GM23338 (cell line): ENCODE results near the gene ADAMTS8. TPM values are rescaled to one million over a fixed set of nuclear protein-coding genes. Genes with fewer than 3 reads are reported as not detected.

Experiments used
- ATAC-seq: fragments of 200-7000 bp; cut with Tn5 transposase; 3 replicates; pipeline ENCODE4 v1.9.1; 2020
- DNase-seq: peaks from one replicate; pipeline ENCODE4 v3.0.0-alpha.2; 2015; ENCODE audit warnings: low spot score
- H2AFZ ChIP-seq: fragments of 200-600 bp; sonication (generic); 2 replicates; pipeline ENCODE4 v1.8.0; 2016; ENCODE audit warnings: antibody characterized with exemption, mild to moderate bottlenecking, moderate library complexity
- H3F3A ChIP-seq: fragments of 200-600 bp; sonication (generic); replicated peaks from 2 replicates; pipeline ENCODE4 v1.8.0; 2017; ENCODE audit warnings: antibody characterized with exemption, mixed run types, low read depth
- H3K27ac ChIP-seq: fragments of 200-600 bp; sonication (generic); 2 replicates; pipeline ENCODE4 v1.6.1; 2016; ENCODE audit warnings: low read depth
- H3K27me3 ChIP-seq: fragments of 200-600 bp; sonication (generic); 2 replicates; pipeline ENCODE4 v1.8.0; 2016; ENCODE audit warnings: mild to moderate bottlenecking, mixed run types, moderate library complexity; ENCODE audit not compliant: insufficient read depth
- H3K36me3 ChIP-seq: fragments of 200-600 bp; sonication (generic); 2 replicates; pipeline ENCODE4 v1.8.0; 2016; ENCODE audit warnings: mild to moderate bottlenecking; ENCODE audit not compliant: insufficient read depth
- H3K4me1 ChIP-seq: fragments of 200-600 bp; sonication (generic); 2 replicates; pipeline ENCODE4 v1.8.0; 2016; ENCODE audit warnings: mild to moderate bottlenecking, moderate library complexity; ENCODE audit not compliant: insufficient read depth
- H3K4me2 ChIP-seq: fragments of 200-600 bp; sonication (generic); 2 replicates; pipeline ENCODE4 v1.7.1; 2017; ENCODE audit warnings: mixed run types
- H3K4me3 ChIP-seq: fragments of 200-600 bp; sonication (generic); 2 replicates; pipeline ENCODE4 v1.6.1; 2016; ENCODE audit warnings: mixed run types
- H3K79me2 ChIP-seq: fragments of 200-600 bp; sonication (generic); replicated peaks from 2 replicates; pipeline ENCODE4 v1.8.0; 2017; ENCODE audit warnings: mild to moderate bottlenecking; ENCODE audit not compliant: insufficient read depth
- H3K9me2 ChIP-seq: fragments of 200-600 bp; sonication (generic); 2 replicates; pipeline ENCODE4 v1.8.0; 2017; ENCODE audit not compliant: insufficient read depth
- H4K20me1 ChIP-seq: fragments of 200-600 bp; sonication (generic); replicated peaks from 2 replicates; pipeline ENCODE4 v1.8.0; 2017; ENCODE audit warnings: mild to moderate bottlenecking; ENCODE audit not compliant: insufficient read depth
- H3K27ac Mint-ChIP-seq: 2 replicates; pipeline ENCODE4 v1.8.0; 2020; ENCODE audit warnings: inconsistent platforms, mild to moderate bottlenecking, moderate library complexity, mixed read lengths
- H3K27me3 Mint-ChIP-seq: 3 replicates; pipeline ENCODE4 v1.8.0; 2022; ENCODE audit warnings: low read depth, mild to moderate bottlenecking, moderate library complexity, mixed read lengths, inconsistent platforms; ENCODE audit not compliant: insufficient read depth, poor library complexity
- H3K36me3 Mint-ChIP-seq: 3 replicates; pipeline ENCODE4 v1.8.0; 2021; ENCODE audit warnings: low read depth, mild to moderate bottlenecking, inconsistent platforms, moderate library complexity, mixed read lengths
- H3K4me1 Mint-ChIP-seq: 3 replicates; pipeline ENCODE4 v1.8.0; 2020; ENCODE audit warnings: mild to moderate bottlenecking, inconsistent platforms, mixed read lengths
- H3K4me3 Mint-ChIP-seq: 3 replicates; pipeline ENCODE4 v1.8.0; 2021; ENCODE audit warnings: moderate library complexity, mild to moderate bottlenecking, inconsistent platforms, mixed read lengths
- H3K9me3 Mint-ChIP-seq: 3 replicates; pipeline ENCODE4 v1.8.0; 2020; ENCODE audit warnings: moderate library complexity, mild to moderate bottlenecking, inconsistent platforms, mixed read lengths
- CREB1 ChIP-seq: fragments of 250-450 bp; sonication (Bioruptor Pico); IDR thresholded peaks from 2 replicates; pipeline ENCODE4 v1.5.0; 2020; ENCODE audit warnings: low read depth, mild to moderate bottlenecking, moderate library complexity
- EZH2 ChIP-seq: fragments of 200-600 bp; sonication (generic); IDR thresholded peaks from one replicate; pipeline ENCODE4 v1.8.0; 2017; ENCODE audit warnings: antibody characterized with exemption, mild to moderate bottlenecking, low read depth; ENCODE audit not compliant: unreplicated experiment
- EZH2phosphoT487 ChIP-seq: fragments of 200-600 bp; sonication (generic); IDR thresholded peaks from one replicate; pipeline ENCODE4 v1.8.1; 2018; ENCODE audit warnings: antibody characterized with exemption; ENCODE audit not compliant: unreplicated experiment
- JUNB ChIP-seq: IDR thresholded peaks from one replicate; pipeline ENCODE4 v1.6.1; 2016; ENCODE audit warnings: antibody characterized with exemption; ENCODE audit not compliant: unreplicated experiment
- NANOG ChIP-seq: IDR thresholded peaks from 2 replicates; pipeline ENCODE4 v1.6.1; 2016; ENCODE audit warnings: antibody characterized with exemption, borderline replicate concordance
- POLR2AphosphoS5 ChIP-seq: IDR thresholded peaks from 2 replicates; pipeline ENCODE4 v1.6.1; 2016; ENCODE audit warnings: antibody characterized with exemption, low read depth
- STAT1 ChIP-seq: IDR thresholded peaks from one replicate; pipeline ENCODE4 v1.6.1; 2016; ENCODE audit warnings: antibody characterized with exemption; ENCODE audit not compliant: unreplicated experiment
- ZNF331 ChIP-seq: fragments of 250-450 bp; sonication (Bioruptor Pico); IDR thresholded peaks from 2 replicates; pipeline ENCODE4 v1.5.0; 2020; ENCODE audit warnings: low read depth, mild to moderate bottlenecking, moderate library complexity
- polyA plus RNA-seq: library from polyadenylated mRNA; unstranded; fragments of >200 nt; fragmentation: Nextera tagmentation; extraction: Ambion mirVana; gene quantifications from 2 replicates; pipeline ENCODE4 v1.2.1, GENCODE V29; 2016
- total RNA-seq: library from RNA; depleted of rRNA; stranded (reverse); fragments of >200 nt; shearing (Covaris generic); gene quantifications from 2 replicates; pipeline ENCODE4 v1.2.3, GENCODE V29; 2014
- TF ChIP-seq, protein P1 (sequence below): IDR thresholded peaks from one replicate; pipeline ENCODE4 v1.6.1; 2018; ENCODE audit warnings: antibody characterized with exemption; ENCODE audit not compliant: unreplicated experiment
- TF ChIP-seq, protein P2 (sequence below): IDR thresholded peaks from 2 replicates; pipeline ENCODE4 v1.6.1; 2016; ENCODE audit warnings: antibody characterized with exemption
- TF ChIP-seq, protein P3 (sequence below), 2 experiments: fragments of 200-600 bp in 1 of 2; sonication (generic) in 1 of 2; conservative IDR thresholded peaks; 2 replicates each; pipeline versions ENCODE4 v1.5.1 to v1.6.1; 2016 to 2017; ENCODE audit warnings: antibody characterized with exemption in 2 of 2, low read depth in 2 of 2, mild to moderate bottlenecking in 2 of 2, moderate library complexity in 1 of 2

The ADAMTS8 gene
- total and polyA plus RNA-seq, 2 experiments from 2014 or later: 7.5 to 16.2 TPM

DNA sequence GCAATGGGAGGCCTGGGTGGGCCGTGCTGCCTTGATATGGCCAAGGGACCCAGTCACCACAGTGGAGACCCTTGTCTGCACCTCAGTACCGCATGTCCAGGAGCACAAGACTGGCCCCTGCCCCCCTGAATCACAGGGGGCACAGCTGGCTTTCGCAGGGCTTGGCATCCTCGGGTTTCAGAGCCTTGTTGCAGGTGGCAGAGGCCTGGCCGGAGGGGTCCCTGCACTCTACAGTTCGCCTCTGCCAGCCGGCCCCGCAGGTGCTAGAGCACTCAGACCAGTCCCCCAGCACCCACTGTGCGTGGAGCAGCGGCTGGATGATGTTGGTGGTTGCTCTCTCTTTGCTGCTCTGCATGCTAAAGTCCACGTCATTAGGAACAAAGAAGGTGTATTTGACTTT lies 23.0 kb downstream of the ADAMTS8 start:
- no peak for ATAC-seq
- peaks cover 65% of the 10 kb centered on the region for H3K4me1 Mint-ChIP-seq

More for the DNA sequence above, 23.0 kb downstream of the ADAMTS8 start:
- H3K79me2 ChIP-seq: no peaks in the 10 kb centered on the region
- Mint-ChIP-seq H3K9me3 (no peaks in the 10 kb centered on the region; the same call in 2 of the 3 replicates), H3K27ac (no peak overlapping the region), H3K36me3 (peaks cover 39% of the 10 kb centered on the region), H3K4me3 (no peak overlapping the region), H3K27me3 (peaks cover 18% of the 10 kb centered on the region)
- peaks cover 5% of the 10 kb centered on the region; the same call in 1 of the 2 replicates for H3F3A ChIP-seq
- no peak overlapping the region for H2AFZ ChIP-seq
- no peak overlapping the region for H3K4me2 ChIP-seq
- TF ChIP-seq POLR2AphosphoS5 (no peak), ZNF331 (CRISPR knock-in tag) (no peak), EZH2phosphoT487 (no peak), EZH2 (no peak), STAT1 (no peak), JUNB (no peak), NANOG (no peak), CREB1 (CRISPR knock-in tag) (no peak)
- TF ChIP-seq, protein P1, sequence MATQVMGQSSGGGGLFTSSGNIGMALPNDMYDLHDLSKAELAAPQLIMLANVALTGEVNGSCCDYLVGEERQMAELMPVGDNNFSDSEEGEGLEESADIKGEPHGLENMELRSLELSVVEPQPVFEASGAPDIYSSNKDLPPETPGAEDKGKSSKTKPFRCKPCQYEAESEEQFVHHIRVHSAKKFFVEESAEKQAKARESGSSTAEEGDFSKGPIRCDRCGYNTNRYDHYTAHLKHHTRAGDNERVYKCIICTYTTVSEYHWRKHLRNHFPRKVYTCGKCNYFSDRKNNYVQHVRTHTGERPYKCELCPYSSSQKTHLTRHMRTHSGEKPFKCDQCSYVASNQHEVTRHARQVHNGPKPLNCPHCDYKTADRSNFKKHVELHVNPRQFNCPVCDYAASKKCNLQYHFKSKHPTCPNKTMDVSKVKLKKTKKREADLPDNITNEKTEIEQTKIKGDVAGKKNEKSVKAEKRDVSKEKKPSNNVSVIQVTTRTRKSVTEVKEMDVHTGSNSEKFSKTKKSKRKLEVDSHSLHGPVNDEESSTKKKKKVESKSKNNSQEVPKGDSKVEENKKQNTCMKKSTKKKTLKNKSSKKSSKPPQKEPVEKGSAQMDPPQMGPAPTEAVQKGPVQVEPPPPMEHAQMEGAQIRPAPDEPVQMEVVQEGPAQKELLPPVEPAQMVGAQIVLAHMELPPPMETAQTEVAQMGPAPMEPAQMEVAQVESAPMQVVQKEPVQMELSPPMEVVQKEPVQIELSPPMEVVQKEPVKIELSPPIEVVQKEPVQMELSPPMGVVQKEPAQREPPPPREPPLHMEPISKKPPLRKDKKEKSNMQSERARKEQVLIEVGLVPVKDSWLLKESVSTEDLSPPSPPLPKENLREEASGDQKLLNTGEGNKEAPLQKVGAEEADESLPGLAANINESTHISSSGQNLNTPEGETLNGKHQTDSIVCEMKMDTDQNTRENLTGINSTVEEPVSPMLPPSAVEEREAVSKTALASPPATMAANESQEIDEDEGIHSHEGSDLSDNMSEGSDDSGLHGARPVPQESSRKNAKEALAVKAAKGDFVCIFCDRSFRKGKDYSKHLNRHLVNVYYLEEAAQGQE: no peak
- TF ChIP-seq, protein P2, sequence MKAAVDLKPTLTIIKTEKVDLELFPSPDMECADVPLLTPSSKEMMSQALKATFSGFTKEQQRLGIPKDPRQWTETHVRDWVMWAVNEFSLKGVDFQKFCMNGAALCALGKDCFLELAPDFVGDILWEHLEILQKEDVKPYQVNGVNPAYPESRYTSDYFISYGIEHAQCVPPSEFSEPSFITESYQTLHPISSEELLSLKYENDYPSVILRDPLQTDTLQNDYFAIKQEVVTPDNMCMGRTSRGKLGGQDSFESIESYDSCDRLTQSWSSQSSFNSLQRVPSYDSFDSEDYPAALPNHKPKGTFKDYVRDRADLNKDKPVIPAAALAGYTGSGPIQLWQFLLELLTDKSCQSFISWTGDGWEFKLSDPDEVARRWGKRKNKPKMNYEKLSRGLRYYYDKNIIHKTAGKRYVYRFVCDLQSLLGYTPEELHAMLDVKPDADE: no peak
- TF ChIP-seq, protein P3, sequence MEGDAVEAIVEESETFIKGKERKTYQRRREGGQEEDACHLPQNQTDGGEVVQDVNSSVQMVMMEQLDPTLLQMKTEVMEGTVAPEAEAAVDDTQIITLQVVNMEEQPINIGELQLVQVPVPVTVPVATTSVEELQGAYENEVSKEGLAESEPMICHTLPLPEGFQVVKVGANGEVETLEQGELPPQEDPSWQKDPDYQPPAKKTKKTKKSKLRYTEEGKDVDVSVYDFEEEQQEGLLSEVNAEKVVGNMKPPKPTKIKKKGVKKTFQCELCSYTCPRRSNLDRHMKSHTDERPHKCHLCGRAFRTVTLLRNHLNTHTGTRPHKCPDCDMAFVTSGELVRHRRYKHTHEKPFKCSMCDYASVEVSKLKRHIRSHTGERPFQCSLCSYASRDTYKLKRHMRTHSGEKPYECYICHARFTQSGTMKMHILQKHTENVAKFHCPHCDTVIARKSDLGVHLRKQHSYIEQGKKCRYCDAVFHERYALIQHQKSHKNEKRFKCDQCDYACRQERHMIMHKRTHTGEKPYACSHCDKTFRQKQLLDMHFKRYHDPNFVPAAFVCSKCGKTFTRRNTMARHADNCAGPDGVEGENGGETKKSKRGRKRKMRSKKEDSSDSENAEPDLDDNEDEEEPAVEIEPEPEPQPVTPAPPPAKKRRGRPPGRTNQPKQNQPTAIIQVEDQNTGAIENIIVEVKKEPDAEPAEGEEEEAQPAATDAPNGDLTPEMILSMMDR (conservative IDR thresholded peaks at IDR 0.05; ENCODE audit: low read depth in 2 of 2): no peak
- peaks cover 28% of the 10 kb centered on the region for H3K4me1 ChIP-seq
- H3K27me3 ChIP-seq: no peaks in the 10 kb centered on the region
- no peak overlapping the region for H3K27ac ChIP-seq
- H3K9me2 ChIP-seq: no peaks in the 10 kb centered on the region
- no peaks in the 10 kb centered on the region for H4K20me1 ChIP-seq
- H3K4me3 ChIP-seq: no peak overlapping the region
- H3K36me3 ChIP-seq: no peaks in the 10 kb centered on the region
- no peak for DNase-seq
